Measurements from ENCODE around the gene GCNA.

The GCNA gene

DNA sequence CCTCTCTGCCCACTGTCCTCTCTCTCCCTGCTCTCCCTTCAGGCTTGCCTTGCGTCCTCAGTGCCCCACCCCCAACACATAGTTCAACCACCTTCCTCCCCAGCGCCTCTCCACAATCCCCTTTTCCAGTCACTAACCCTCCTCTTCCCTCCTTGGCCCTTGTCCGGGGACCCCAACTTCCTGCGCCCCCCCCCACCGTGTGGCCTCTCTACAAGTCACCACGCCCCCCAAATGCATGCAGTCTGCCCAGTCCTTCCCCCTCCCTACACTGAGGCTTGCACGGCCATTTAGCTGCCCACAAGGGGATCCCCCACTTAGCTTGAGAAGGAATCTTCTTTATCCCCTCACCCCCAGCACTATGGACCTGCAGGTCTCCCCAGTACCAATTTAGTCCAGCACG, 39.5 kb downstream of the GCNA start:
- Histone ChIP-seq H3K27me3 (no peaks in the 10 kb centered on the region), H3K36me3 (no peaks in the 10 kb centered on the region), H3K4me1 (no peaks in the 10 kb centered on the region), H3K9me3 (no peaks in the 10 kb centered on the region), H3K4me3 (ENCODE audit: low read depth, low read length) (no peak overlapping the region)
- TF ChIP-seq, protein P1, sequence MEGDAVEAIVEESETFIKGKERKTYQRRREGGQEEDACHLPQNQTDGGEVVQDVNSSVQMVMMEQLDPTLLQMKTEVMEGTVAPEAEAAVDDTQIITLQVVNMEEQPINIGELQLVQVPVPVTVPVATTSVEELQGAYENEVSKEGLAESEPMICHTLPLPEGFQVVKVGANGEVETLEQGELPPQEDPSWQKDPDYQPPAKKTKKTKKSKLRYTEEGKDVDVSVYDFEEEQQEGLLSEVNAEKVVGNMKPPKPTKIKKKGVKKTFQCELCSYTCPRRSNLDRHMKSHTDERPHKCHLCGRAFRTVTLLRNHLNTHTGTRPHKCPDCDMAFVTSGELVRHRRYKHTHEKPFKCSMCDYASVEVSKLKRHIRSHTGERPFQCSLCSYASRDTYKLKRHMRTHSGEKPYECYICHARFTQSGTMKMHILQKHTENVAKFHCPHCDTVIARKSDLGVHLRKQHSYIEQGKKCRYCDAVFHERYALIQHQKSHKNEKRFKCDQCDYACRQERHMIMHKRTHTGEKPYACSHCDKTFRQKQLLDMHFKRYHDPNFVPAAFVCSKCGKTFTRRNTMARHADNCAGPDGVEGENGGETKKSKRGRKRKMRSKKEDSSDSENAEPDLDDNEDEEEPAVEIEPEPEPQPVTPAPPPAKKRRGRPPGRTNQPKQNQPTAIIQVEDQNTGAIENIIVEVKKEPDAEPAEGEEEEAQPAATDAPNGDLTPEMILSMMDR (IDR thresholded peaks at IDR 0.05; ENCODE audit: low read depth, low read length), result no peak
- DNase-seq, result no peak

DNA sequence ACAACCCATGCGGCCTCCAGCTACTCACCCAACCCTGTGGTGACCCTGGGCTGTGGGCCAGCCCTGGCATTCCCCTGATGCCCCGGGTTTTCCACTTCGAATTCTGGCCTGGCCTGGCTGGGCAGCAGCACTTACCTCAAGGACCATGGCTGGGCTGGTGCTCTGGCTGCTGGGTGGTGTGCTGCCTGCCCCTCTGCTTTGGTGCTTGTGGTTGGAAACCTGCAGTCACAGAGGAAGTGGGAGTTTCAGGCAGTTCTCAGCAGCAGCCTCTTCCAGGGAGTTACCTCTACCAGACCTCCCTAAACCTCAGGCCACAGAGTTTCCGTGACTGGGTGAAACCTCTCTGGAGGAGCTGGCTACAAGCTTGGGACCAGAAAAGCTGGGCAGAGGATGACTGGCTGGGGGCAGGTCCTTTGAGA, 40.1 kb downstream of the GCNA start, which contains the start of gene CXCR3:
CXCR3 (minus strand) TSS at position 209 of the 419 bp plus-strand sequence; CDS start at position 147, 62 bp downstream.
- H3K4me3 ChIP-seq (ENCODE audit: low read depth, low read length), result no peak within 1 kb of the TSS
- DNase-seq, result no peak

DNA sequence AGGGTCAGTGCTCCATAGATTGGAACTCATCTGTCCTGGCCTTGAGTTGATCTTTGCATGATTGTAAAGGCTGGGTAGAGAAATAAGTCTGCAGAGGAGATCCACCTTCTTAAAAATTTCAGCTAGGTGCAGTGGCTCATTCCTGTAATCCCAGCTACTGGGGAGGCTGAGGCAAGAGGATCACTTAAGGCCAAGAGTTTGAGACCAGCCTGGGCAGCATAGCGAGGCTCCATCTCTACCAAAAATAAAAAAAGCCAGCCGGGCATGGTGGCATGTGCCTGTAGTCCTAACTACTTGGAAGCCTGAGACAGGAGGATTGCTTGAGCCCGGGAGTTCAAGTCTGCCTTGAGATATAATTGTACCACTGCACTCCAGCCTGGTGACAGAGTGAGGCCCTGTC, 40.5 kb downstream of the GCNA start:
- H3K4me3 ChIP-seq (ENCODE audit: low read depth, low read length), result no peak overlapping the region
- H3K27me3 ChIP-seq, result no peaks in the 10 kb centered on the region
- no peaks in the 10 kb centered on the region for H3K4me1 ChIP-seq
- no peaks in the 10 kb centered on the region for H3K9me3 ChIP-seq
- no peak for DNase-seq
- H3K36me3 ChIP-seq, result no peaks in the 10 kb centered on the region
- TF ChIP-seq, protein P1 (IDR thresholded peaks at IDR 0.05; ENCODE audit: low read depth, low read length), result no peak

More for the DNA sequence above, 40.1 kb downstream of the GCNA start, which contains the start of gene CXCR3:
- H3K4me1 ChIP-seq, result no peaks in the 10 kb centered on the region
- TF ChIP-seq, protein P1 (IDR thresholded peaks at IDR 0.05; ENCODE audit: low read depth, low read length), result no peak
- no peaks in the 10 kb centered on the region for H3K9me3 ChIP-seq
- H3K27me3 ChIP-seq, result no peaks in the 10 kb centered on the region
- H3K36me3 ChIP-seq, result no peaks in the 10 kb centered on the region

DNA sequence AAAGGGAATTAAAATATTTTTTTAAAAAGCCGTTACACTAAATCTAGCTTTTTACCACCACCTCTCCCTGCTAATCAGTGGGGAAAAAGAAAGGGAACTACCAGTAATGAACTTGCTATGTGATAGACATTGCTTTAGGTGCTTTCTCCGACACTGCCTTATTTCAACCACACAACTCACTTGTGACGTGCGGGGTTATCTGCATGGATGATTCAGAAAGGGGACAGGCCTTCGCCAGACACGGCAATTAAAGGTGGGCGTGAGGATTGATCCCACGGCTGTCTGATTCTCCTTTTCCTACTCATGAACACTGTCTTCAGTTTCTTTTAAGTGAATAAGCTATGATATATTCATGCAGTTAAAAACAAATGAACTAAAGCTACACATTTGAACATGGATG, 41.0 kb downstream of the GCNA start:
- TF ChIP-seq, protein P1 (IDR thresholded peaks at IDR 0.05; ENCODE audit: low read depth, low read length), result no peak

DNA sequence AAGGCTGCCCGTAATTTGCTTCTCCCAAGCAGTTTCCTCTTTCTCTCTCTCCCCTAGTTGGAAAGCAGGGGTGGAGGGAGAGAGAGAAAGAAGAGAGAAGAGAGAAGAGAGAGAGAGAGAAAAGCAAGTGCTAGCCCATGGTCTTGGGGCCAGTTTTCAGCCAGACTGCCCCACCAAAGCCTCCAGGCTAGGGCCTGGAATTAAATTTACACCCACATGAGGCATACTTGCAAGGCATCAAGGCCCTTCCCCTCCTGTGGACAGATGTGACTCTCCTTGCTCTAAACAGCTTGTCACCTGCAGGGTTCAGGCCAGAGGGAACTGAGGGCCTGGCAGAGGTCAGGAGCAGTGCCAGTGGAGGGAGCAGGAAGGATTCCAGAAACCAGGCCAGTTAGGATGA, 41.7 kb downstream of the GCNA start:
- Histone ChIP-seq H3K9me3 (no peaks in the 10 kb centered on the region), H3K4me3 (ENCODE audit: low read depth, low read length) (no peak overlapping the region), H3K36me3 (no peaks in the 10 kb centered on the region), H3K27me3 (no peaks in the 10 kb centered on the region), H3K4me1 (no peaks in the 10 kb centered on the region)
- no peak for DNase-seq
- TF ChIP-seq, protein P1 (IDR thresholded peaks at IDR 0.05; ENCODE audit: low read depth, low read length), result no peak

More for the DNA sequence above, 41.0 kb downstream of the GCNA start:
- Histone ChIP-seq H3K4me3 (ENCODE audit: low read depth, low read length) (no peak overlapping the region), H3K9me3 (no peaks in the 10 kb centered on the region), H3K36me3 (no peaks in the 10 kb centered on the region), H3K27me3 (no peaks in the 10 kb centered on the region), H3K4me1 (no peaks in the 10 kb centered on the region)
- DNase-seq, result no peak

DNA sequence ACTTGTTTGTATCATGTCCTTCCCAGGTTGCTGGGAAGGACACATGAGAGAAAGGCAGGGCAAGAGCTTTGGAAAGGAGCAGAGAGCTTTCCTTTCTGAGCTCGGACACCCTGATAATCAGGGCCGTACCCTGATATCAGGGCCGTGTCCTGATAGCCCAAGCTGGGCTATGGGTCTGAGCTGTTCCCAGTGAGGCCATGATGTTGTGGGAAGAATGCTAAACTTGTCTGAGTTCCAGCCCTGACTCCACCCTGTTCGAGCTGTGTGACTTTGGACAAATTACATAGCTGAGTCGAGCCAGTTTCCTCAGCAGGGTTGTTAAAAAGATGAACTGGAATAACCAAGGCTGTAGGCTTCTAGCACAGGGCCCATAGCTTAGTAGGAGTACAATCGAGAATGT, 43.4 kb downstream of the GCNA start:
- DNase-seq, result no peak
- Histone ChIP-seq H3K36me3 (no peaks in the 10 kb centered on the region), H3K27me3 (no peaks in the 10 kb centered on the region), H3K4me3 (ENCODE audit: low read depth, low read length) (no peak overlapping the region), H3K9me3 (no peaks in the 10 kb centered on the region), H3K4me1 (no peaks in the 10 kb centered on the region)
- TF ChIP-seq, protein P1 (IDR thresholded peaks at IDR 0.05; ENCODE audit: low read depth, low read length), result no peak
